ENCODE measurements around the gene C16orf90. TPM values are rescaled to one million over a fixed set of nuclear protein-coding genes. Genes with fewer than 3 reads are reported as not detected.

C16orf90 gene
- total RNA-seq, 4 donors from 2014 or later, result not detected

DNA sequence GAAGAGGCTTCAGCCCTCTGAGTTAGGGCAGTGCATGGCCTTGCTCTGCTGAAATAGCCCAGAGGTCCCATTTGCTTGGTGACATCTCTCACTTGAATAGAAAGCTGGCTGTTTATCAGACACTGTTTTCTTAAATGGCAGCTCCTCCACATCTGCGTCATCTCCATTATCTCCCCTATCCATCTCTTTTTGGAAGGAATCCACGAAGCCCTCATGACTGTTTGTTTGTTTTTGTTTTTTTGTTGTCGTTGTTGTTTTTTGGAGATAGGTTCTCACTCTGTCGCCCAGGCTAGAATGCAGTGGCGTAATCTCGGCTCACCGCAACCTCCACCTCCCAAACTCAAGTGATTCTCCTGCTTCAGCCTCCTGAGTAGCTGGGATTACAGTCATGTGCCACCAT, 35.2 kb downstream of the C16orf90 start:
- DNase-seq, result no peak
- Histone ChIP-seq H3K4me1 (peaks cover 36 to 74% (median 48%) of the 10 kb centered on the region in 3 donors), H3K27me3 (no peaks in the 10 kb centered on the region), H3K27ac (peak overlapping the region in 1 of 4 donors; percentile 92), H3K9me3 (no peaks in the 10 kb centered on the region), H3K36me3 (no peaks in the 10 kb centered on the region), H3K4me3 (peak overlapping the region in 1 of 4 donors; percentile 59)
- no peak for TF ChIP-seq POLR2A (IDR thresholded peaks at IDR 0.05)
- TF ChIP-seq, protein P1, sequence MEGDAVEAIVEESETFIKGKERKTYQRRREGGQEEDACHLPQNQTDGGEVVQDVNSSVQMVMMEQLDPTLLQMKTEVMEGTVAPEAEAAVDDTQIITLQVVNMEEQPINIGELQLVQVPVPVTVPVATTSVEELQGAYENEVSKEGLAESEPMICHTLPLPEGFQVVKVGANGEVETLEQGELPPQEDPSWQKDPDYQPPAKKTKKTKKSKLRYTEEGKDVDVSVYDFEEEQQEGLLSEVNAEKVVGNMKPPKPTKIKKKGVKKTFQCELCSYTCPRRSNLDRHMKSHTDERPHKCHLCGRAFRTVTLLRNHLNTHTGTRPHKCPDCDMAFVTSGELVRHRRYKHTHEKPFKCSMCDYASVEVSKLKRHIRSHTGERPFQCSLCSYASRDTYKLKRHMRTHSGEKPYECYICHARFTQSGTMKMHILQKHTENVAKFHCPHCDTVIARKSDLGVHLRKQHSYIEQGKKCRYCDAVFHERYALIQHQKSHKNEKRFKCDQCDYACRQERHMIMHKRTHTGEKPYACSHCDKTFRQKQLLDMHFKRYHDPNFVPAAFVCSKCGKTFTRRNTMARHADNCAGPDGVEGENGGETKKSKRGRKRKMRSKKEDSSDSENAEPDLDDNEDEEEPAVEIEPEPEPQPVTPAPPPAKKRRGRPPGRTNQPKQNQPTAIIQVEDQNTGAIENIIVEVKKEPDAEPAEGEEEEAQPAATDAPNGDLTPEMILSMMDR (IDR thresholded peaks at IDR 0.05), result no peak
- intact Hi-C loops (cut with DNase I), result no loop called here
- WGBS, 2 donors, result 83 to 89% methylated on average over 7 of the region's 7 CpGs

DNA sequence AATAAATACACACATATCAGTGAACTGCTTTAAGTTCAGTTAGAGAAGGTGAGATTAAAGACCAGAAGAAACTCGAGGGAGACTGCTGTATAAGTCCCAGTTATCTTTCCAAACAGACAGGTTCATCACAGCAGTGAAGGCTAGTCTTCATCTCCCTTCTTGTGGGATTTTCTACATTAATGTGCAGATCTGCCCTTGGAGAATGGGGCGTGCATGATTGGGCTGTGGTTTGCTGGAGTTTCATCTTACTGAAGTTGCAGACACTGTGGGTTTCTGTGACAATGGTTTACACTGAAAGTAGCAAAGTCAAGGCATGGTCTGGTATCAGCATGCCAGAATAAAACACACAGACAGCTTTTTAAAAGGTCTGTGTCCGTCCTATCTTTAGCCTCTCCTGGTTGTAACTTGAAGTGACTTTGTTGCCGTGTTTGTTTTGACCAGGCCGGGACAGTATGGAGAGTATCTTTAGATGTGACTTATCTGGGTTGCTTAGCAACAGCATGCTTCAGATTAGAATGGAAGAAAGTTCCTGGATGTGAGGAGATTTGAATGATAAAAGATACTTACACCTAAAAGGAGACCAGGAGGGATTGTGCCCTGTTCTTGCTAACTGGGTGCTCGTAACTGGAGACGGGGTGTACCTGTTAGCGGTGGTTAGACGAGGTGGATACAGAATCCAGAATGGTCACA, 35.7 kb downstream of the C16orf90 start:
- peak overlapping the region in 3 of 4 donors; percentile 59 to 91 (median 78) for H3K4me3 ChIP-seq
- 37 to 52% methylated on average over 9 of the region's 9 CpGs for WGBS, 2 donors
- peak overlapping the region in 3 of 4 donors; percentile 92 to 98 (median 97) for H3K27ac ChIP-seq
- H3K27me3 ChIP-seq, result no peaks in the 10 kb centered on the region
- no peaks in the 10 kb centered on the region for H3K36me3 ChIP-seq
- TF ChIP-seq, protein P1 (IDR thresholded peaks at IDR 0.05), result no peak
- TF ChIP-seq POLR2A (IDR thresholded peaks at IDR 0.05), result no peak
- H3K4me1 ChIP-seq, result peaks cover 36 to 72% (median 48%) of the 10 kb centered on the region in 3 donors
- intact Hi-C loops (cut with DNase I), result no loop called here
- H3K9me3 ChIP-seq, result no peaks in the 10 kb centered on the region
- no peak for DNase-seq

DNA sequence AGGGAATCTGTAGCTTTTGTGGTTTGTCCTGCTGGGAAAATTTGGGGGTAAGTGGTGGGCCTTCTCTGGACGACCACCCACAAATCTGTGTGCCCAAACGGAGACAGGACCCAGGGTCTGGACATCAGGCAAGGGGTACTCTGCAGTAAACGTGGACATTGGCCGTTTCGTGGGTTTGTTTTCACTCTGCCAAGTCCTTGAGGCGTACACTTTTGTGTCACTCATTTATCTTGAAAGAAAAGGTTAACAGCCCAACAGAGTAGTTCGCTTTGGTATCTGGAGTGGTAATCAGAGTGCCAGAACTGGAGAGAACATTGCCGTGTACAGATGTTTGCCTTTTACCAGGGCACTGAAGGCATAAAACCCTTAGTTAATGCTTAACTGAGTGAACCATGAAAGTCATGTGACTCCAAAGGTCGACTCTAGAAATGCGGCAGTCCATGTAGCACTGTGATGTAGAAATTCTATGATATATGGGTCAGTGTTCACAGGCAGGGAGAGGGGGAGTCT, 36.4 kb downstream of the C16orf90 start:
- Histone ChIP-seq H3K27me3 (no peaks in the 10 kb centered on the region), H3K4me3 (peak overlapping the region; percentile 59 to 91 (median 72)), H3K4me1 (peaks cover 36 to 66% (median 45%) of the 10 kb centered on the region in 3 donors), H3K9me3 (no peaks in the 10 kb centered on the region), H3K27ac (peak overlapping the region; percentile 92 to 98 (median 95)), H3K36me3 (no peaks in the 10 kb centered on the region)
- TF ChIP-seq, protein P1 (IDR thresholded peaks at IDR 0.05), result no peak
- no peak for TF ChIP-seq POLR2A (IDR thresholded peaks at IDR 0.05)
- no peak for DNase-seq
- intact Hi-C loops (cut with DNase I), result no loop called here
- WGBS, 2 donors, result 2 to 8% methylated on average over 8 of the region's 10 CpGs

DNA sequence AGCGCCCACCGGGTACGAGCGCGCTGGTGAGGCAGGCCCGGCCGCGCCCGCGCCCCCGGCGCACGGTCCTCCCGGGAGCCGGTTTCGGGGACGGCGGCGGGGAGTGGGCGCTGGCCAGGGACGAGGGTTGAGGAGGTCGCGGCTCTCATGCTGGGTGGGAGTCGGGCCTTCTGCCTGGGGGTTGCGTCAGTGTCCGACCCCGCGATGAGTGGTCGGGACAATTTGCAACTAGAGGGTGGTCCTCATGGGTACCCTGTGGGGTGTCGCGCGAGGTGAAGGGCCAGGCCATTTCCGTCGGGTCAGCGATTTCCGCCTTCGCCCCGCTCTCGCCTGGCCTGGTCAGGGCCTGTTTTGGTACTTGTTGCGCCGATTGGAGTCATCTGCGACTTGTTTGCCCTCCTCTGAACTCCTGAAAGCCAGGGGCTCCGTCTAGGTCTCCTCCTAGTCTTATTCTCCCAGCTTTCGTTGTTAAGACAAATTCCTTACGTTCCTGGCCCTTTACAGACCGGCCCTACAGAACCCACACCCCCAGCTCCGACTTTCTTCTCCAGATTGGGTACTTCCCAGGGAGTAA, 36.9 kb downstream of the C16orf90 start:
- TF ChIP-seq, protein P1 (IDR thresholded peaks at IDR 0.05), result no peak
- no peak for TF ChIP-seq POLR2A (IDR thresholded peaks at IDR 0.05)
- H3K4me1 ChIP-seq, result peaks cover 36 to 62% (median 45%) of the 10 kb centered on the region in 3 donors
- no peaks in the 10 kb centered on the region for H3K27me3 ChIP-seq
- H3K36me3 ChIP-seq, result no peaks in the 10 kb centered on the region
- 0% methylated on average over 16 of the region's 47 CpGs; no CpG with 5 or more reads in 1 of the 2 donors for WGBS, 2 donors
- H3K9me3 ChIP-seq, result no peaks in the 10 kb centered on the region
- peak overlapping the region; percentile 59 to 91 (median 72) for H3K4me3 ChIP-seq
- H3K27ac ChIP-seq, result peak overlapping the region; percentile 92 to 98 (median 95)
- DNase-seq, result no peak
- intact Hi-C loops (cut with DNase I), result no loop called here
